Measurements from ENCODE around the gene MT3.

The MT3 gene

GRCh38 chr16:56631197-56631596, 41.9 kb downstream of the MT3 start:
- DNase-seq (ENCODE audit: low spot score), result no peak

- DNase-seq (ENCODE audit: low spot score), result peak; percentile 34
Observed at GRCh38 chr16:56631832-56632155, 42.5 kb downstream of the MT3 start.

GRCh38 chr16:56632156-56632847, 43.0 kb downstream of the MT3 start, which contains the start of gene MT1M:
Gene MT1M, plus strand, starts transcription at chr16:56632659. Its CDS starts 73 bp downstream, at chr16:56632732.
- DNase-seq (ENCODE audit: low spot score), result peak; percentile 64

GRCh38 chr16:56632848-56633365, 43.6 kb downstream of the MT3 start:
- no peak for DNase-seq (ENCODE audit: low spot score)

- no peak for DNase-seq (ENCODE audit: low spot score)
Observed at GRCh38 chr16:56633535-56633934, 44.2 kb downstream of the MT3 start.

GRCh38 chr16:56634715-56635440, 45.5 kb downstream of the MT3 start:
- DNase-seq (ENCODE audit: low spot score), result no peak

GRCh38 chr16:56635441-56635967, 46.2 kb downstream of the MT3 start:
- no peak for DNase-seq (ENCODE audit: low spot score)

- DNase-seq (ENCODE audit: low spot score), result no peak
Observed at GRCh38 chr16:56636616-56637413, 47.5 kb downstream of the MT3 start.

- DNase-seq (ENCODE audit: low spot score), result peak; percentile 92
Observed at GRCh38 chr16:56637814-56638750, 48.8 kb downstream of the MT3 start, which contains the start of gene MT1A. Gene MT1A, plus strand, starts transcription at chr16:56638666. Its CDS starts 73 bp downstream, at chr16:56638739.

- DNase-seq (ENCODE audit: low spot score), result no peak
Observed at GRCh38 chr16:56639045-56639444, 49.7 kb downstream of the MT3 start.

GRCh38 chr16:56640076-56640475, 50.7 kb downstream of the MT3 start:
- DNase-seq (ENCODE audit: low spot score), result no peak

All from AG20443 (cell line).